ENCODE data around the gene ZBBX. TPM values are rescaled to one million over a fixed set of nuclear protein-coding genes. Genes with fewer than 3 reads are reported as not detected.

ZBBX gene
- total and polyA plus RNA-seq, 9 donors: 0.11 to 0.76 (median 0.17) TPM; not detected in 3

DNA sequence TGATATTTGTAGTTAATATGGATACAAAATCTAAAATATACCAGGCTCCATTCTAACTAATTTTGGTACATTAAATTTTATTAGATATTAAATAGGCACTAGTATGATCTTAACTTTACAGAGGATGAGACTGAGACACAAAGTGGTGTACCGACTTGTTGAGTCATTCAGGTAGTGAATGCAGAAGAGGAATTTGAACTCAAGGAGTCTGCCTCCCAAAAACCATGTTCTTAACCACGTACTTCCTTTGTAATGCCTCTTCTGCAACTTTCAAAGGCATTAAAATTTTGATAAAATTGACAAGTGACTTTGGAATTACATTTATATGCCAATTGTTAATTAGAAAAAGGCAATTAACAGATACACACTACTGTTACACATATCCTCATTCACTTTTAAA is 61.8 kb downstream of the ZBBX start:
- no peak overlapping the region for H3K27ac ChIP-seq (ENCODE audit: low read length)
- no peaks in the 10 kb centered on the region for H3K27me3 ChIP-seq (ENCODE audit: control insufficient read depth, insufficient read depth, low read length)
- H3K9me3 ChIP-seq (replicated peaks; ENCODE audit: control insufficient read depth, low read depth, low read length): no peaks in the 10 kb centered on the region
- H3K36me3 ChIP-seq (ENCODE audit: control insufficient read depth, insufficient read depth, low read length): no peaks in the 10 kb centered on the region
- no CpG with 5 or more reads among the region's 2 CpGs for WGBS (ENCODE audit: insufficient coverage)
- no peak overlapping the region for H3K4me3 ChIP-seq (ENCODE audit: low read length)
- no peaks in the 10 kb centered on the region for H3K4me1 ChIP-seq (ENCODE audit: control insufficient read depth, insufficient read depth, low read length)
- DNase-seq: no peak

DNA sequence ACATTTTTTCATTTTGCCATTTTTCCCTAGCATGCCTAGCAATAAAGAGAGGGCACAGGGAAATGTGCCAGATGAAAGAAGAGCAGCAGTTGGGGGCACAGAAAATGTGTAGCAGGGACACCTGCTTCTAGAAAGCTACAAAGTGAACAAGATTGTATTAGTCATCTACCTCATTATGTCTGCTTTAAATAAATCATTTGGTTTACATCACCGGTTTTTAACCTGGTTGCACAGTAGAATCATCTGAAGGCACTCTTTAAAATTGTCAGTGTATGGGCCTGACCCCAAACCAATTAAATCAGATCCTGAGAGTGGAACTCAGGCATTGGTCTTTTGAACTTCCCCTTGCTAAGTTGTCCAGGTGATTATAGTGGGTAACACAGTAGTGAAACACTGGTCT is 73.8 kb downstream of the ZBBX start:
- Histone ChIP-seq H3K9me3 (replicated peaks; ENCODE audit: control insufficient read depth, low read depth, low read length) (peaks cover 2% of the 10 kb centered on the region), H3K4me1 (ENCODE audit: control insufficient read depth, insufficient read depth, low read length) (no peaks in the 10 kb centered on the region), H3K36me3 (ENCODE audit: control insufficient read depth, insufficient read depth, low read length) (no peaks in the 10 kb centered on the region), H3K4me3 (ENCODE audit: low read length) (no peak overlapping the region), H3K27me3 (ENCODE audit: control insufficient read depth, insufficient read depth, low read length) (no peaks in the 10 kb centered on the region), H3K27ac (ENCODE audit: low read length) (no peak overlapping the region)
- no CpG with 5 or more reads among the region's 1 CpG for WGBS (ENCODE audit: insufficient coverage)
- no peak for DNase-seq

DNA sequence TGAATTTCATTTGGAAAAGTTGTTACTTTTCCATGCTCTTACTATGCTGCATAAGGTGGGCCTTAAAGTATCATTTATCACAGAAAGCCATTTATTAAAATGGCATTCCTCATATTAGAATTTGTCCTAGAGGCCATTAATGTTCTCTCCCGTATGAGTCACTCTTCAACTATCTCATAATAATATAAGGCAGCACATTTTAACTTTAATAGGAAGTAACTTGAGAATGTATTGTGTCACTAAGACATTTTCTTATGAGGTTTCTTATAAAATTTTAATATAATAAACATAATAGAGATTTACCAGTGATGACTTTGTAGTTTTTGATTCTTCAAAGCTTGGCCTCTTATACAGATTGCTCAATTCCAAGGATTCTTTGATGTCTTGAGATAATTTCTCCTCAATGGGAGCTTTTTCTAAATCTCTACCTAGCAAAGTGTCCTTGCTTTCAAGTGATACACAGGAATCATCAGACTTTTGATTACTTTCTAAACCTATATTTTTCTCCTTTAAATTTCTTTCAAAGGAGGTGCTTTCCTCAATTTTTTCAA is 74.7 kb downstream of the ZBBX start:
- H3K4me1 ChIP-seq (ENCODE audit: control insufficient read depth, insufficient read depth, low read length): no peaks in the 10 kb centered on the region
- peaks cover 2% of the 10 kb centered on the region for H3K9me3 ChIP-seq (replicated peaks; ENCODE audit: control insufficient read depth, low read depth, low read length)
- no peak for DNase-seq
- H3K4me3 ChIP-seq (ENCODE audit: low read length): no peak overlapping the region
- H3K27ac ChIP-seq (ENCODE audit: low read length): no peak overlapping the region
- H3K27me3 ChIP-seq (ENCODE audit: control insufficient read depth, insufficient read depth, low read length): no peaks in the 10 kb centered on the region
- no peaks in the 10 kb centered on the region for H3K36me3 ChIP-seq (ENCODE audit: control insufficient read depth, insufficient read depth, low read length)
- WGBS (ENCODE audit: insufficient coverage): no CpG with 5 or more reads among the region's 1 CpG

DNA sequence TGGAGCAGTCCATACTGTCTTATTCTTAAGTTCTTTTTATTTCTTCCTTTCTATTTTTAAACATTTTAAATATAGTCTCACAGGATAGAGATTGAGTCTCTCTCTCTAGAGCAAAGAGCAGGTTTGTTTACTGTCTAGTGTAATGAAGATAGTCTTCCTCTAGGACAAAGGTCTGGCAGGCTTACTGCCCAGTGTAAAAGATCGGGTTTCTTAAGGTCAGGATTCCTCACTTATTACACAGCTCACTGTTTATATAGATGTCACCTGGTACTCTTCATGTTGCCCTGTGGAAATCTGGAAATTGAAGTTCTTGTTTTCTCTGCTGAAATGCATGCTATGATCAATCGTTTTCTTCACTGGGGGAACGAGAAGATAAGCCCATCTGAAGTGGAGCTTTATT is 76.0 kb downstream of the ZBBX start:
- Histone ChIP-seq H3K4me3 (ENCODE audit: low read length) (no peak overlapping the region), H3K27me3 (ENCODE audit: control insufficient read depth, insufficient read depth, low read length) (no peaks in the 10 kb centered on the region), H3K36me3 (ENCODE audit: control insufficient read depth, insufficient read depth, low read length) (no peaks in the 10 kb centered on the region), H3K9me3 (replicated peaks; ENCODE audit: control insufficient read depth, low read depth, low read length) (no peaks in the 10 kb centered on the region), H3K27ac (ENCODE audit: low read length) (no peak overlapping the region), H3K4me1 (ENCODE audit: control insufficient read depth, insufficient read depth, low read length) (no peaks in the 10 kb centered on the region)
- peak; percentile 41 for DNase-seq
- WGBS (ENCODE audit: insufficient coverage): no CpG with 5 or more reads among the region's 3 CpGs

DNA sequence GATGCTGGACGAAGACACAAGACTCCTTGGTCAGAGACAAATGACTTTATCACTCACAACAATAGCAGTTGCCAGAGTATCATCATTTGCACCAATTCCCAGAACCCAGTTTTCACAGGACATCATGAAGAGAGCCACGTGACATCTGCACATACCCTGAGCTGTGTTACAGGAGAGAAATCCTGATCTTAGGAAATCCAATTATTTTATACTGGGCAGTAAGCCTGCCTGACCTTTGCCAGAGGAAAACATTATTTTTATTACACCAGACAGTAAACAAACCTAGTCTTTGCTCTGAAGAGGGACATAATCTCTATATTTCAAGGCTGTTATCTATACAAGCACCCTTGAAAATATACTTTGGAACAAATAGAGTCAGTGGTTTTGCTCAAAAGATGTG is 77.4 kb downstream of the ZBBX start:
- 83% methylated on average over 1 of the region's 2 CpGs for WGBS (ENCODE audit: insufficient coverage)
- Histone ChIP-seq H3K27ac (ENCODE audit: low read length) (no peak overlapping the region), H3K27me3 (ENCODE audit: control insufficient read depth, insufficient read depth, low read length) (no peaks in the 10 kb centered on the region), H3K36me3 (ENCODE audit: control insufficient read depth, insufficient read depth, low read length) (no peaks in the 10 kb centered on the region), H3K4me1 (ENCODE audit: control insufficient read depth, insufficient read depth, low read length) (no peaks in the 10 kb centered on the region), H3K4me3 (ENCODE audit: low read length) (no peak overlapping the region), H3K9me3 (replicated peaks; ENCODE audit: control insufficient read depth, low read depth, low read length) (no peaks in the 10 kb centered on the region)
- DNase-seq: no peak

DNA sequence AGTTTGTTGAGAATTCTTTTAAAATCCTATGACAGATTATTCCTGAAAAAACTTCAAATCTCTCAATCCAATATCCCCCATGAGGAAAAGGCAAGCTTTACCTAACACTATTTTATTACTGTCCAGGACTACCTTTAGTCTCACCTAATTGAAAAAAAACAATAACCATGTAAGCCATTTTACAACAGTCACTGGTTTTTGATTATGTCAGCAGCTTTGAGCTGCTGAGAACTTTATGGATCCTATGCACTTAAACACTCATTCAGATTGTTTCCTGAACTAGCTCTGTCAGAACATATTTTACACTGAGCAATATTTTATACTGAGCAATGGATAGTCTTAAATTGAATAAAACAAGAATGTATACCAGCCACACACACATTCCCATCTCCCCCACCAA is 79.9 kb downstream of the ZBBX start:
- no peaks in the 10 kb centered on the region for H3K27me3 ChIP-seq (ENCODE audit: control insufficient read depth, insufficient read depth, low read length)
- no peaks in the 10 kb centered on the region for H3K36me3 ChIP-seq (ENCODE audit: control insufficient read depth, insufficient read depth, low read length)
- H3K9me3 ChIP-seq (replicated peaks; ENCODE audit: control insufficient read depth, low read depth, low read length): no peaks in the 10 kb centered on the region
- H3K4me1 ChIP-seq (ENCODE audit: control insufficient read depth, insufficient read depth, low read length): no peaks in the 10 kb centered on the region
- H3K27ac ChIP-seq (ENCODE audit: low read length): no peak overlapping the region
- no peak for DNase-seq
- no peak overlapping the region for H3K4me3 ChIP-seq (ENCODE audit: low read length)

DNA sequence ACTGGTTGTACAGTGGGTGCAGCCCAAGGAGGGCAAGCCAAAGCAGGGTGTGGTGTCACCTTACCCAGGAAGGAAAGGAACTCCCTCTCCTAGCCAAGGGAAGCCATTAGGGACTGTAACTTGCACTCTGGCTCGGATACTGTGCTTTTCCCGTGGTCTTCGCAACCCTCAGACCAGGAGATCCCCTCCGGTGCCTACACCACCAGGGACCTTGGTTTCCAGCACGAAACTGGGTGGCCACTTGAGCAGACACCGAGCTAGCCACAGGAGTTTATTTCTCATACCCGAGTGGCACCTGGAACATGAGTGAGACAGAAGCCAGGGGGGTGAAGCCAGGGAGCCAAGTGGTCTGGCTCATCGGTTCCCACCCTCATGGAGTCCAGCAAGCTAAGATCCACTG is 90.7 kb downstream of the ZBBX start:
- WGBS (ENCODE audit: insufficient coverage): 92% methylated on average over 8 of the region's 8 CpGs
- H3K27ac ChIP-seq (ENCODE audit: low read length): no peak overlapping the region

DNA sequence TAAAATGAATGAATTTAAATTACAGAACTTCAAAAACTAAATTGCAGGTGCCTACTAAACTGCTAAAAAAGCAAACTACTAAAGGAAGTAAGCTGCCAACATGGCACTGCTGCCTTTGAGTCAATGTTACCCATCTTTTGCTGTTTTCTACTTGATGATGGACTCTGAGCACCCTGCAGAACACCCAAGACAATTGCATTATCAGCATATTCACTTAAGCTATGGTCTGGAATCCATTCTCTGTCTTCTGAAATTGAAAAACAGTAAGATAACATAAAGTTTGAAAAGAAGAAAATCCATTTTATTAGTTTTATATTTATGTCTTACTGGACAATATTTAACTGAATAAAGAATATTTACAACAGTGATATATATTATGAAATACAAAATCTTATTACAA is 91.4 kb downstream of the ZBBX start:
- no peak overlapping the region for H3K27ac ChIP-seq (ENCODE audit: low read length)
- no peak overlapping the region for H3K4me3 ChIP-seq (ENCODE audit: low read length)
- no peaks in the 10 kb centered on the region for H3K4me1 ChIP-seq (ENCODE audit: control insufficient read depth, insufficient read depth, low read length)
- no peaks in the 10 kb centered on the region for H3K27me3 ChIP-seq (ENCODE audit: control insufficient read depth, insufficient read depth, low read length)
- DNase-seq: no peak
- no peaks in the 10 kb centered on the region for H3K36me3 ChIP-seq (ENCODE audit: control insufficient read depth, insufficient read depth, low read length)
- H3K9me3 ChIP-seq (replicated peaks; ENCODE audit: control insufficient read depth, low read depth, low read length): no peaks in the 10 kb centered on the region

More for the DNA sequence above, 90.7 kb downstream of the ZBBX start:
- Histone ChIP-seq H3K4me3 (ENCODE audit: low read length) (no peak overlapping the region), H3K9me3 (replicated peaks; ENCODE audit: control insufficient read depth, low read depth, low read length) (no peaks in the 10 kb centered on the region), H3K36me3 (ENCODE audit: control insufficient read depth, insufficient read depth, low read length) (no peaks in the 10 kb centered on the region), H3K27me3 (ENCODE audit: control insufficient read depth, insufficient read depth, low read length) (no peaks in the 10 kb centered on the region), H3K4me1 (ENCODE audit: control insufficient read depth, insufficient read depth, low read length) (no peaks in the 10 kb centered on the region)
- DNase-seq: no peak

DNA sequence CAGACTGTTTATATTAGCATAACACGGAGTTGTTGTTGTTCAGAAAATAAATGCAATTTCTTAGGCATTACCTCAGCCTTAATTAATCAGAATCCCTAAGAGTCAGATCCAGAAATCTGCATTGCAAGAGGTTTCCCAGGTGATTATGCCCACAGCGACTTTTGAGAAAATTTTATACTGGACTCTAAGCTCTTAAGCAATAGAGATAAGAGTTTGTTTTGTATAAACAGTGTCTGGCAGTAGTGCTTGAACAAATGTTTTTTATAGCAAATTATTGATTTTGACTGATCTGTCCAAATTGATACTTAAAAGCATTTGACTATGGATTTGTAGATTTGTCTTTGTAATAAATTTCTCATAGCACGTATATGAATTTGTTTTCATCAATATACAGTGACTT is 92.8 kb downstream of the ZBBX start:
- Histone ChIP-seq H3K4me1 (ENCODE audit: control insufficient read depth, insufficient read depth, low read length) (no peaks in the 10 kb centered on the region), H3K27ac (ENCODE audit: low read length) (no peak overlapping the region), H3K27me3 (ENCODE audit: control insufficient read depth, insufficient read depth, low read length) (no peaks in the 10 kb centered on the region), H3K36me3 (ENCODE audit: control insufficient read depth, insufficient read depth, low read length) (no peaks in the 10 kb centered on the region), H3K9me3 (replicated peaks; ENCODE audit: control insufficient read depth, low read depth, low read length) (no peaks in the 10 kb centered on the region), H3K4me3 (ENCODE audit: low read length) (no peak overlapping the region)
- WGBS (ENCODE audit: insufficient coverage): no CpG with 5 or more reads among the region's 3 CpGs
- DNase-seq: no peak

DNA sequence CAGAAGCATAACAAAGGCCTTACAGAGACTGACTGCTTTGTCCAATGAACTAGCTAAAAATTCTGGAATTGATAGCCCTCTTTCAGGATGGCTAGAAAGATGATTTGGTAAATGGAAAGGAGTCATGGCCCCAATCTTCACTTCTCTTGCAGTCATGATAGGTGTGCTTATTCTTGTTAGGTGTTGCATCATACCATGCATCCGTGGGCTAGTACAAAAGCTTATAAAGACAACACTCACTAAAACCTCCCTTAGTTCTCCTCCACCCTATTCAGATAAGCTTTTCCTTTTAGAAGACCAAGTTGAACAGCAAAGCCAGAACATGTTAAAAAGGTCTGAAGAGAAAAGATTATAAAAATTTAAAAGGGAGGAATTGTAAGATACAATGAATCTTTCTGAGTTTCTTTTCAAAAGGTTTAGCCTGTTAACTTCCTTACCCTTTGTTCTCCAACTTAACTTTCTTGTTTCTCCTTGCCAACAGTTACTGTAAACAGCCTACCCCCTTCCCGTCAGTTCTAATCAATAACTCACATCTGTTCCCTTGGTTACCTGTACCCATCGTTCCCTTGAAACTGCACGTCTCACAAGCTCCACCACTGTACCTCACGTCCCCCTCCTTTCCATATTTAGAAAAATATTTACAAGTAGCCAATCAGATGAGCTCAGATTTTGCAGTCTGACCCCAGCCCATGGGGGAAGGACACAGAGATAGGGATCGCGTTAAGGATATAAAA is 105.8 kb downstream of the ZBBX start:
- Histone ChIP-seq H3K36me3 (ENCODE audit: control insufficient read depth, insufficient read depth, low read length) (no peaks in the 10 kb centered on the region), H3K27me3 (ENCODE audit: control insufficient read depth, insufficient read depth, low read length) (no peaks in the 10 kb centered on the region), H3K4me3 (ENCODE audit: low read length) (no peak overlapping the region), H3K27ac (ENCODE audit: low read length) (no peak overlapping the region), H3K4me1 (ENCODE audit: control insufficient read depth, insufficient read depth, low read length) (no peaks in the 10 kb centered on the region), H3K9me3 (replicated peaks; ENCODE audit: control insufficient read depth, low read depth, low read length) (no peaks in the 10 kb centered on the region)
- no peak for DNase-seq
- WGBS (ENCODE audit: insufficient coverage): 95% methylated on average over 3 of the region's 7 CpGs

DNA sequence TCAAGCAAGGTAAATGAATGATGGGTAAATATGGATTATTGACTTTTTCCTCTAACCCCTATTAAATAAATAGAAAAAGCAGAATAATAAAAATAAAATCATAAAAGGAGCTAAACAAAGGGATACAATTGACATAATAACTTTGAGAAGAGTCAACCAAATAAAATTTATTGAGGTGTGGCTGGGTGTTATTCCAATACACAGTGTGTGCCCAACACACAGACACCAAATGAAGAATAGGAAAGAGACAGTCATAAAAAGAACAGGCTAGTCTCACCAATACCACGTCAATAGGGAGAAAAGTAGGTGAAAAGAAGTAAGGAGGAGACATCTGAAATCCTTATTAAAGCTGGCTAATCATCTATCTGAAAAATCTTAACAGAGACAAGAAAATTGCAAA is 127.1 kb downstream of the ZBBX start:
- WGBS (ENCODE audit: insufficient coverage): no CpG with 5 or more reads among the region's 1 CpG
- Histone ChIP-seq H3K27ac (ENCODE audit: low read length) (no peak overlapping the region), H3K4me1 (ENCODE audit: control insufficient read depth, insufficient read depth, low read length) (no peaks in the 10 kb centered on the region), H3K4me3 (ENCODE audit: low read length) (no peak overlapping the region), H3K9me3 (replicated peaks; ENCODE audit: control insufficient read depth, low read depth, low read length) (no peaks in the 10 kb centered on the region), H3K36me3 (ENCODE audit: control insufficient read depth, insufficient read depth, low read length) (no peaks in the 10 kb centered on the region), H3K27me3 (ENCODE audit: control insufficient read depth, insufficient read depth, low read length) (no peaks in the 10 kb centered on the region)
- no peak for DNase-seq

Data from muscle of leg (tissue), 11 donors.